Measurements from ENCODE around the gene CYP4F11.
"Not testable (repeated sequence)": the region's sequence is repeated elsewhere in the genome, so short reads cannot be mapped to it uniquely, and the experiment has no call there.

CYP4F11 gene

GRCh38 chr19:15934332-15935078 lies at the start of gene CYP4F11:
Gene CYP4F11, minus strand, starts transcription at chr19:15934529. Its CDS starts 121 bp downstream, at chr19:15934408.
- DNase-seq = no peak

DNA sequence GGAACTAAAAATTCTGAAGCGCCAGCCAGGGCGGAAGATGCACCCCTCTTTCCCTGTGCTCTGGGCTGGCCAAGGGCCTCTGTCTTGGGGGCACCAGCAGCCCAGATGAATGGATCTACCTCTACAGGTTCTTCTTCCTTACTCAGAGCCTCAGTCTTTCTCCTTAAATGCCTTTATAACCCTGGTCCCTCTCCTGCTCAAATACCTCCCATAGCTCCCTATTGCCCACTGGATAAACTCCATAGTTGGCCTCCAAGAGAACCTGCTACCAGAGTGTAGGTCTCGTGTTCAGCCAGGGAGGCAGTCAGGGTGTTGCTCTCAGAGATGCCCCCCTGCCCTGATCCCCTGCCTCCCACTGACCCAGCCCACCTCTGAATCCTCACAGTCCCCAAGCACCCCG lies 45.0 kb upstream of the CYP4F11 start:
- DNase-seq = no peak

GRCh38 chr19:15977690-15978089 lies 43.4 kb upstream of the CYP4F11 start:
- no peak for DNase-seq

DNA sequence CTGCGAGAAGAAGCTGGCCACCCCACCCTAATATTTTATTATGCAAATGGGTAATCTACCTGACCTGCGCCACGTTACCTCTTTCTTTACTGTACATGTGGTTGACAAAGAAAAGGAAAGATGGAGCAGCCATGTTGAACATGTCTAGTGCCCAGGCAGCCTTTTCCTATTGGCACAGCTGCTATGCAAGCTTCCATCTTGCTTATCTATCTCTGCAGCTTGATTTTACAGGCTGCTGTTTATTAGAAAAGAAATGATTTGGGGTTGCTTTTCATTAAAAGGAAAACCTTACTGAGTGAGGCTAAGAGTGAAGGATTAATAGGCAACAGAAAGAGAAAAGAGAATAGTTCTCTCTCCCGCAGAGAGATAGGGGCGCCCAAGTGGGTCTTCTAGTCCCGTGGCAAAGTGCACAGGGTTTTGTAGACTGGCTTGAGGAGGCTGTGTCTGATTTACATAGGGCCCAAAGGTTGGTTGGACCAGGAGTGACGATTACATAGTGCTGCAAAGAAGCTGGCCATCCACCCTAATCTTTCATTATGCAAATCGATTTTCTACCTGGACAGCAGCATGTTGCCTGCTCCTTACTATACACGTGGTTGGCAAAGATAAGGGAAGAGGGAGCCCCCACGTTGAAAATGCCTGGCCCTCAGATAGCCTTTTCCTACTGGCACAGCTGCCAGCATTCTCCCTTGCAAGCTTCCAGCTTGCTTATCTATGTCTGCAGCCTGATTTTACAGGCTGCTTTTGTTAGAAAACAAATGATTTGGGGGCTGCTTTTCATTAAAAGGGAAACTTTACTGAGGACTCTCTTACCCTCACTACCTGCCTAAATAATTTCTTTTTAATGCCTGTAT lies 42.7 kb upstream of the CYP4F11 start:
- no peak for DNase-seq

DNA sequence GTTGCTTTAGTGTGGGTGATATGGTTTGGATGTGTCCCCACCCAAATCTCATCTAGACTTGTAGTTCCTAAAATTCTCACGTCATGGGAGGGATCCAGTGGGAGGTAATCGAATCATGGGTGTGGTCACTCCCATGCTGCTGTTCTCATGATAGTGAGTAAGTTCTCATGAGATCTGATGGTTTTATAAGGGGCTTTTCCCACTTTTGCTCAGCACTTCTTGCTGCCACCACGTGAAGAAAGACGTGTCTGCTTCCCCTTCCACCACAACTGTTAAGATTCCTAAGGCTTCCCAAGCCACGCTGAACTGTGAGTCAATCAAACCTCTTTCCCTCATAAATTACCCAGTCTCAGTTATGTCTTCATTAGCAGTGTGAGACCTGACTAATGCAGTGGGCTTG lies 40.5 kb upstream of the CYP4F11 start:
- DNase-seq = no peak

DNA sequence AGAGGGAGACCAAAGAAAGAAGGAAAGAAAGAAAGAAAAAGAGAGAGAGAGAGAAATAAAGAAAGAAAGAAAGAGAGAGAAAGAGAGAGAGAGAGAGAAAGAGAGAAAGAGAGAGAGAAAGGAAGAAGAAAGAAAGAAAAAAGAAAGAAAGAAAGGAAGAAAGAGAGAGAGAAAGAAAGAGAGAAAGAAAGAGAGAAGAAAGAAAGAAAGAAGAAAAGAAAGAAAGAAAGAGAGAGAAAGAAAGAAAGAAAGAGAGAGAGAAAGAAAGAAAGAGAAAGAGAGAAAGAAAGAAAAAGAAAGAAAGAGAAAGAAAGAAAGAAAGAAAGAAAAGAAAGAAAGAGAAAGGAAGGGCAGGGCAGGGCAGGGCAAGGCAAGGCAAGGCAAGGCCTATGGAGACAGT lies 37.7 kb upstream of the CYP4F11 start:
- not testable (repeated sequence) for DNase-seq

- no peak for DNase-seq
Observed at GRCh38 chr19:15971224-15971780, 37.0 kb upstream of the CYP4F11 start.

DNA sequence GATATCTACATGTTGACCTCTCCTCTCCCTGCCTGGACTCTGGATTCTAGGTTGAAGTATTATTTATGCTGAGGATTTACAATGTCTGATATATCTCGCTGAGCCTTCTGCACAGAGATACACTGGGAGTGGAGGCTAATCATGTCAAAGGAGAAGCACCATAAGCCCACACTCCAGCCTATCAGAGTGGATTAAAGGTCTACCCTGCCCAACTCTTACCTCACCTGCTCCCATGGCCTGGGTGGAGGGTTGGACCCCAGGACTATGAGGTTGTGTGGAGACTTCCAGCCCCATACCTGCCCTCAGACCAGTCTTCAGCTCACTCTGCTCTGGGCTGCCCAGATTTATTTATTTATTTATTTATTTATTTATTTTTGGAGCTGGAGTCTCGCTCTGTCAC lies 29.9 kb upstream of the CYP4F11 start:
- DNase-seq = no peak

GRCh38 chr19:15962319-15962718 lies 28.0 kb upstream of the CYP4F11 start:
- no peak for DNase-seq

DNA sequence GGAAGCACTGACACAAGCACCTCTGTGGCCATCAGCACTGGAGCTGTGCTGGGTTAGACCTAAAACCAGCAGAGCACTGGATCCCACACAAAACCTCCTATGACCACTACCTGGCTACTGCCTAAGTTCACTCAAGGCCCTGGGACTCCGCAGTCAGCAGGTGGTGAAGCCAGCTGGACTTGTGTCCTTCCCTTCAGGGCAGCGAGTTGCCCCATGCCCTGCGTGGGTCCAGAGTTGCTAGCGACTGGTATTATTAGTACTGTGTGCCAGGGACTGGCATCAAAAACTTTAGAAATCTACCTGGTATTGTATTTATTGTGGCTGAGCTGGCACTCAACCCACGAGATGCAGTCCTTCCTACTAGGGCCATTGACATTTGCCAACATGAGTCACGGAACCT lies 20.5 kb upstream of the CYP4F11 start:
- DNase-seq = no peak

GRCh38 chr19:15948223-15949058 lies 14.1 kb upstream of the CYP4F11 start, which contains the start of gene OR10H4:
Gene OR10H4, plus strand, starts transcription at chr19:15949008. Its CDS starts 0 bp downstream, at chr19:15949008.
- no peak for DNase-seq

- DNase-seq = no peak
Observed at GRCh38 chr19:15945301-15945700, 11.0 kb upstream of the CYP4F11 start.

DNA sequence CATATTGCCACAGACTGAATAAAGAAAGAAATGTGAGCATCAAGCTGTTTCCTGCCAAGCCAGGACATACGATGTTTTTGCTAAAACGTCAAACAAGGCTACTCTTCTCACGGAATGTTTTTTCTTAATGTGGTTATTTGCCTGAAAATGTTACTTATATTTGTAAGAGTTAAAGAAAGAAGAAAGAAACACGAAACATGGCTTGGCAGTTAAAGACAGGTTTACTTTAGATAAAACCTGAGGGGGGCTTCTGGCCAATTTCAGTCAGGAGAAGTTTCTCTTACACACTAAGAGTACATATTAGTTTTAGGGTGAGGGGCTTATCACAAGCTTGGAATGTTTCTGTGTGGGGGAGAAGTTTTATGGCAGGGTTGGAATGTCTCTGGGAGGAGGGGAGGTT lies 10.1 kb upstream of the CYP4F11 start:
- no peak for DNase-seq

GRCh38 chr19:15937771-15938170 lies 3.4 kb upstream of the CYP4F11 start:
- DNase-seq = no peak

GRCh38 chr19:15936950-15937349 lies 2.6 kb upstream of the CYP4F11 start:
- DNase-seq = no peak

DNA sequence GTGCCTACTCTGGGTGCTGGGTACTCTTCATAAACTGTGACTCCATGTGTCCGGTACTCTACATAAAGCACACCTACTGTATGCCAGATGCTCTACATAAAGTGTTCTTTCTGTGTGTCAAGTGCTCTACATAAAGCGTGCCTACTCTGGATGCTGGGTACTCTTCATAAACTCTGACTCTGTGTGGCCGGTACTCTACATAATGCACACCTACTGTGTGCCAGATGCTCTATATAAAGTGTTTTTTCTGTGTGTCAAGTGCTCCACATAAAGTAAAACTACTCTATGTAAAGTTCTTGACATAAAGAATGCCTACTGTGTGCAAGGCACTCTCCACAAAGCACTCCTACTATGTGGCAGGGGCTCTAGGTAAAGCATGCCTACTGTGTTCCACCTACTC lies 1.8 kb upstream of the CYP4F11 start:
- DNase-seq = no peak

GRCh38 chr19:15935167-15935702 lies 906 bp upstream of the CYP4F11 start:
- DNase-seq = no peak

DNA sequence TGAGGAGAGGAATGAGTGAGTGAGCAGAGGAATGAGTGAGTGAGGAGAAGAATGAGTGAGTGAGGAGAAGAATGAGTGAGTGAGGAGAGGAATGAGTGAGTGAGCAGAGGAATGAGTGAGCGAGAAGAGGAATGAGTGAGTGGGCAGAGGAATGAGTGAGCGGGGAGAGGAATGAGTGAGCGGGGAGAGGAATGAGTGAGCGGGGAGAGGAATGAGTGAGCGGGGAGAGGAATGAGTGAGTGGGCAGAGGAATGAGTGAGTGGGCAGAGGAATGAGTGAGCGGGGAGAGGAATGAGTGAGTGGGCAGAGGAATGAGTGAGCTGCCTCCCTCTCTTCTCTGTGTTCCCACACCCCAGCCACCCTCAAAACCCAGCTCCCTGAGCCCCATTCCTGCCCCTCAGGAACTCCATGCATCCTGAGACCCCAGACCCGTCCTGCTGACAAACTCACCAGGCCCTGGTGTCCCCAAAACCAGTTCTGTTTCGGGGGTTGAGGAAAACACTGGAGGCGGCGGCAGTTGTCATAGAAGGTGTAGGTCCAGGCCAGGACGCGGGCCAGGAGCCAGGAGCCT lies 483 bp downstream of the CYP4F11 start:
- not testable (repeated sequence) for DNase-seq

GRCh38 chr19:15928321-15928720 lies 6.0 kb downstream of the CYP4F11 start:
- no peak for DNase-seq

- DNase-seq = no peak
Observed at GRCh38 chr19:15926484-15926883, 7.8 kb downstream of the CYP4F11 start.

DNA sequence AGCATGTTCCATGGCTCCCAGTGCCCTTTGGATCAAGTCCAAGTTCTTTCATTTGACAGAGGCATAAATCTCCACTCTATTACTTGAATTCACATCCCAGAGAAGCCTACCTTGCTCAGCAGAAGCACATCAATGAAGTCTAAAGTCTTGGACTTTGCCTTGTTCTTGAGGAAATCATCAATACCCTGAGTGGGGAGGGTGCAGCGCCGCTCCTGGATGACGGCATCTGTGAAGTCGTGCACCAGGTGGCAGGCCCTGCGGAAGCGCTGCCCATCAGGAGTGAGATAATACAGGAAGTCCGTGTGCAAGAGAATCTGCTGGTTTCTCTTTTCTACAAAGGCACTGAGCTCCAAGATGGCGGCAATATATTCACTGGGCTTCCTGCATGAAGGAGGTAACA lies 10.6 kb downstream of the CYP4F11 start:
- no peak for DNase-seq

- DNase-seq = no peak
Observed at GRCh38 chr19:15922021-15922420, 12.3 kb downstream of the CYP4F11 start.

Measured in NCI-H1417 (cell line).